ENCODE results near the gene CAMTA1.
"Not testable (repeated sequence)": the region's sequence is repeated elsewhere in the genome, so short reads cannot be mapped to it uniquely, and the experiment has no call there.

CAMTA1 gene

DNA sequence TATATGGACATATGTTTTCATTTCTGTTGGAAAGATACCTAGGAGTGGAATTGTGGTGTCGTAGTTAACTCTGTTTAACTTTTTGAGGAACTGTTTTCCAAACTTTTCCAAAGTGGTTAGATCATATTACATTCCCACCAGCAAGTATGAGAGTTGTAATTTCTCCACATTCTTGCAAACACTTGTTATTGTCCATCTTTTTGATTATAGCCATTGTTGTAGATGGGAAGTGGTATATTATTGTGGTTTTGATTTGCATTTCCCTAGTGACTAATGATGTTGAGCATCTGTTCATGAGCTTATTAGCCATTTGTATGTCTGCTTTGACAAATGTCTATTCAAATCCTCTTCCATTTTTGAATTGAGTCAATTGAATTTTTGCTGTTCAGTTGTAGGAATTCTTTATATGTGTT, 19.8 kb downstream of the CAMTA1 start:
- H3K4me3 ChIP-seq (ENCODE audit: low read length): no peak overlapping the region
- TF ChIP-seq, protein P1, sequence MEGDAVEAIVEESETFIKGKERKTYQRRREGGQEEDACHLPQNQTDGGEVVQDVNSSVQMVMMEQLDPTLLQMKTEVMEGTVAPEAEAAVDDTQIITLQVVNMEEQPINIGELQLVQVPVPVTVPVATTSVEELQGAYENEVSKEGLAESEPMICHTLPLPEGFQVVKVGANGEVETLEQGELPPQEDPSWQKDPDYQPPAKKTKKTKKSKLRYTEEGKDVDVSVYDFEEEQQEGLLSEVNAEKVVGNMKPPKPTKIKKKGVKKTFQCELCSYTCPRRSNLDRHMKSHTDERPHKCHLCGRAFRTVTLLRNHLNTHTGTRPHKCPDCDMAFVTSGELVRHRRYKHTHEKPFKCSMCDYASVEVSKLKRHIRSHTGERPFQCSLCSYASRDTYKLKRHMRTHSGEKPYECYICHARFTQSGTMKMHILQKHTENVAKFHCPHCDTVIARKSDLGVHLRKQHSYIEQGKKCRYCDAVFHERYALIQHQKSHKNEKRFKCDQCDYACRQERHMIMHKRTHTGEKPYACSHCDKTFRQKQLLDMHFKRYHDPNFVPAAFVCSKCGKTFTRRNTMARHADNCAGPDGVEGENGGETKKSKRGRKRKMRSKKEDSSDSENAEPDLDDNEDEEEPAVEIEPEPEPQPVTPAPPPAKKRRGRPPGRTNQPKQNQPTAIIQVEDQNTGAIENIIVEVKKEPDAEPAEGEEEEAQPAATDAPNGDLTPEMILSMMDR (IDR thresholded peaks at IDR 0.05; ENCODE audit: insufficient read depth, low read depth, low read length, missing control alignments): no peak
- DNase-seq (ENCODE audit: low read depth): no peak

DNA sequence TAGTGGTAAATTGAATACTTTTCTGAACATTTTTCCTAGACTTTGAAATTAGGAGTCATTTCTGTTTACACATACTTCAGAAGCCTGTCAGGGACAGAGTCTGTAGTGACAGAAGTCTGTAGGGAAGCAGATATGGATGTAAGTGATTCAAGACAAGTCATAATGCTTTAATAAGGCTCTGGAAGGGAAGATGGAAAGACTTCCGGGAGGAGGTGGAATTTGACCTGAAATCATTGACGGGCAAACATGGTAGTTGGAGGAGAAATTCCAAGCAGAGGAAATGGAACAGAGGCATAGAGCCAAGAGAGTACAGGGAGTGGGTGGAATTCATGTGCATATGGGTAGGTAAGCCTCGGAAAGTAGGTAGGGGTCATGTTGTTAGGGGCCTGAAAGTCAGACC, 22.5 kb downstream of the CAMTA1 start:
- DNase-seq (ENCODE audit: low read depth): no peak
- H3K4me3 ChIP-seq (ENCODE audit: low read length): no peak overlapping the region
- TF ChIP-seq, protein P1 (IDR thresholded peaks at IDR 0.05; ENCODE audit: insufficient read depth, low read depth, low read length, missing control alignments): no peak

DNA sequence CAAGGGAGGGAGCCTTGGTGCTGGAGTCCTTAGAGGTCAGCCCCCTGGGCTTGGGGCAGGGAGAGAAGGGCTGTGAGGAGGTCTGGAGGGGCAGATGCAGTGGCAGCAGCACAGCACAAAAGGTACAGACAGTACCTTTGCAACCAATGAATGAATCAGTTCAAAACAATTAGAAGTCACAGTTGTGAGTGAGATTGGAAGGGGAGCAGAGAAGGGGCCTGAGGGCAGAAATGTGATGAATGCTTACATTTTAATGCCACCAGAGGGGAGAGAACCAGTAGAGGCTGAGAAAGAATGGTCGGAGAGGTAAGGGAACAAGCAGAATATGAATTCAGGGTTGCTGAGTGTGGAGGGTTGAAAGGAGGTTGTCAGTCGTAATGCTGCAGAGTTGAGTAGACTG, 24.2 kb downstream of the CAMTA1 start:
- H3K4me3 ChIP-seq (ENCODE audit: low read length): no peak overlapping the region
- TF ChIP-seq, protein P1 (IDR thresholded peaks at IDR 0.05; ENCODE audit: insufficient read depth, low read depth, low read length, missing control alignments): no peak
- DNase-seq (ENCODE audit: low read depth): no peak

DNA sequence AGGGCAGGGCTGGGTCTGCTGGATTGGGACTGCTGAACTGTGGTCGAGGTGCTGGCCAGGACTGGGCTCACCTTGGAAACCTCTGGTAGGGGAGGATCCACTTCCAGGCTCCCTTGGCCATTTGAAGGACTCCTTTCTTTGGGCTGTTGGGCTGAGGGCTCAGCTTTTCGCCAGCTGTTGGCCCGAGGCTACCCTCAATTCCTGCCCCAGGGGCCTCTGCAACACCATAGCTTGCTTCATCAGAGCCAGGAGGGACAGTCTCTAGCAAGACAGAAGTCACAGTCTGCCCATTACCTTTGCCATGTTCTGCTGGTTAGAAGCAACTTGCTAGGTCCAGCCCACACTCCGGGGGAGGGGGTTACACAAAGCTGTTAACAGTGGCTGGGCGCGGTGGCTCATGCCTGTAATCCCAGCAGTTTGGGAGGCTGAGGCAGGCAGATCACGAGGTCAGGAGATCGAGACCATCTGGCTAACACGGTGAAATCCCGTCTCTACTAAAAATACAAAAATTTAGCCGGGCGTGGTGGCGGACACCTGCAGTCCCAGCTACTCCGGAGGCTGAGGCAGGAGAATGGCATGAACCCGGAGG, 25.0 kb downstream of the CAMTA1 start:
- DNase-seq (ENCODE audit: low read depth); H3K4me3 ChIP-seq (ENCODE audit: low read length): not testable (repeated sequence)

DNA sequence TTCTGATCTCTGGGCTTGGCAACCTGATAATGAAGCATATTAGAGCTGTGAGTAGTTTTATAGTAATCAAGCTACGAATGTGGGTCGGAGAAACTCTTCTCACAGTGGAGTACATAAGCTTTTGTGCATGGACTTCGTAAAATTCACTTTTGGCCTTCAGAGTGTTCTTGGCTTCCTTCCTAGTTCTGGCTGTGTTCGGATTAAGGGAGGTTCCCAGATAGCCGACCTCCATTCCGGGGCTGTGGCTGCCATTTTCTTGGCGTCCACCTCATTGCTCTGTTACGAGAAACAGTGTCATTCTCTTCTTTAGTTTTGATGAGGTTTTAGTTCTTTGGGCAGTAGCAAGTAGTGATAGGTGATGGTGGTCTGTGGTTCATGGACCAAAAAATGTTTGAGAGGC, 26.3 kb downstream of the CAMTA1 start:
- TF ChIP-seq, protein P1 (IDR thresholded peaks at IDR 0.05; ENCODE audit: insufficient read depth, low read depth, low read length, missing control alignments): no peak
- no peak overlapping the region for H3K4me3 ChIP-seq (ENCODE audit: low read length)
- DNase-seq (ENCODE audit: low read depth): no peak

DNA sequence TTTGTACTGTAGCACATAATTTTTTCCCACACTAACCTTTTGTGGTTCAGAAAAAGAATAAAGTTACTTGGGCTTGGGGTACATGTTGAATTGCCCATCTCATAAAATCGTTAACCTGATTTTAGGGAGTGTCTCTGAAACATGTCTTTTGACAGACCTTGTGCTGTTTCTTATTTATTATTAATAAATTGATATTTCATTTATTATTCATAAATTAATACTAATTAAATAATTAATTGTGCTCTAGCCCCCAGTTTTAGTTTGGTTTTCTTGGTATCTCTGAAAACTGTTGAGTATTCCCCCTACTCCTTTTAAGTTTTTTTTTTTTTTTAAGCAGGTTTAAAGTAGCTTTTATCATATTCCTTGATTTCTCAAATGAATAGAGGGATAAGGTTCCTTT, 27.9 kb downstream of the CAMTA1 start:
- no peak for DNase-seq (ENCODE audit: low read depth)
- TF ChIP-seq, protein P1 (IDR thresholded peaks at IDR 0.05; ENCODE audit: insufficient read depth, low read depth, low read length, missing control alignments): no peak
- no peak overlapping the region for H3K4me3 ChIP-seq (ENCODE audit: low read length)

DNA sequence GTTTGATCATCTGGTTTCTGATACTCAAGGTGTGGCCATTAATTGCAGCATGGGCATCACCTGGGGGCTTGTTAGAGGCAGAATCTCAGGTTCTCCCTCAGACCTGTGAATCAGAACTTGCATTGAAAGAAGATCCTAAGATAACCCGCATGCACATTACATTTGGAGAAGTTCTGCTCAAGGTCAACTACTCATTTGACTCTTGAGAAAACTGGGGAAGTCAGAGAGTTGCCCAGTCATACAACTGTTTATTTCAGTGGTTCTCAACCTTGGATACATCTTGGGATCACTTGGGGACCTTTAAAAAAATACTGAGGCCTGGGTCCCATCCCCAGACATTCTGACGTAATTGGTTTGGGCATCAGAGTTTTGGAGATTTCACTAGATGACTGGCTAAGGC, 30.5 kb downstream of the CAMTA1 start:
- TF ChIP-seq, protein P1 (IDR thresholded peaks at IDR 0.05; ENCODE audit: insufficient read depth, low read depth, low read length, missing control alignments): no peak
- DNase-seq (ENCODE audit: low read depth): no peak
- H3K4me3 ChIP-seq (ENCODE audit: low read length): no peak overlapping the region

Data from epithelial cell of esophagus (primary cell).